GM23338 (cell line): ENCODE data around the gene ZNF579. TPM values are rescaled to one million over a fixed set of nuclear protein-coding genes. Genes with fewer than 3 reads are reported as not detected.

Experiments used
- ATAC-seq: fragments of 200-7000 bp; cut with Tn5 transposase; 3 replicates; pipeline ENCODE4 v1.9.1; 2020
- DNase-seq: peaks from one replicate; pipeline ENCODE4 v3.0.0-alpha.2; 2015; ENCODE audit warnings: low spot score
- H2AFZ ChIP-seq: fragments of 200-600 bp; sonication (generic); 2 replicates; pipeline ENCODE4 v1.8.0; 2016; ENCODE audit warnings: antibody characterized with exemption, mild to moderate bottlenecking, moderate library complexity
- H3F3A ChIP-seq: fragments of 200-600 bp; sonication (generic); replicated peaks from 2 replicates; pipeline ENCODE4 v1.8.0; 2017; ENCODE audit warnings: antibody characterized with exemption, mixed run types, low read depth
- H3K27ac ChIP-seq: fragments of 200-600 bp; sonication (generic); 2 replicates; pipeline ENCODE4 v1.6.1; 2016; ENCODE audit warnings: low read depth
- H3K27me3 ChIP-seq: fragments of 200-600 bp; sonication (generic); 2 replicates; pipeline ENCODE4 v1.8.0; 2016; ENCODE audit warnings: mild to moderate bottlenecking, mixed run types, moderate library complexity; ENCODE audit not compliant: insufficient read depth
- H3K36me3 ChIP-seq: fragments of 200-600 bp; sonication (generic); 2 replicates; pipeline ENCODE4 v1.8.0; 2016; ENCODE audit warnings: mild to moderate bottlenecking; ENCODE audit not compliant: insufficient read depth
- H3K4me1 ChIP-seq: fragments of 200-600 bp; sonication (generic); 2 replicates; pipeline ENCODE4 v1.8.0; 2016; ENCODE audit warnings: mild to moderate bottlenecking, moderate library complexity; ENCODE audit not compliant: insufficient read depth
- H3K4me2 ChIP-seq: fragments of 200-600 bp; sonication (generic); 2 replicates; pipeline ENCODE4 v1.7.1; 2017; ENCODE audit warnings: mixed run types
- H3K4me3 ChIP-seq: fragments of 200-600 bp; sonication (generic); 2 replicates; pipeline ENCODE4 v1.6.1; 2016; ENCODE audit warnings: mixed run types
- H3K79me2 ChIP-seq: fragments of 200-600 bp; sonication (generic); replicated peaks from 2 replicates; pipeline ENCODE4 v1.8.0; 2017; ENCODE audit warnings: mild to moderate bottlenecking; ENCODE audit not compliant: insufficient read depth
- H3K9me2 ChIP-seq: fragments of 200-600 bp; sonication (generic); 2 replicates; pipeline ENCODE4 v1.8.0; 2017; ENCODE audit not compliant: insufficient read depth
- H4K20me1 ChIP-seq: fragments of 200-600 bp; sonication (generic); replicated peaks from 2 replicates; pipeline ENCODE4 v1.8.0; 2017; ENCODE audit warnings: mild to moderate bottlenecking; ENCODE audit not compliant: insufficient read depth
- H3K27ac Mint-ChIP-seq: 2 replicates; pipeline ENCODE4 v1.8.0; 2020; ENCODE audit warnings: inconsistent platforms, mild to moderate bottlenecking, moderate library complexity, mixed read lengths
- H3K27me3 Mint-ChIP-seq: 3 replicates; pipeline ENCODE4 v1.8.0; 2022; ENCODE audit warnings: low read depth, mild to moderate bottlenecking, moderate library complexity, mixed read lengths, inconsistent platforms; ENCODE audit not compliant: insufficient read depth, poor library complexity
- H3K36me3 Mint-ChIP-seq: 3 replicates; pipeline ENCODE4 v1.8.0; 2021; ENCODE audit warnings: low read depth, mild to moderate bottlenecking, inconsistent platforms, moderate library complexity, mixed read lengths
- H3K4me1 Mint-ChIP-seq: 3 replicates; pipeline ENCODE4 v1.8.0; 2020; ENCODE audit warnings: mild to moderate bottlenecking, inconsistent platforms, mixed read lengths
- H3K4me3 Mint-ChIP-seq: 3 replicates; pipeline ENCODE4 v1.8.0; 2021; ENCODE audit warnings: moderate library complexity, mild to moderate bottlenecking, inconsistent platforms, mixed read lengths
- H3K9me3 Mint-ChIP-seq: 3 replicates; pipeline ENCODE4 v1.8.0; 2020; ENCODE audit warnings: moderate library complexity, mild to moderate bottlenecking, inconsistent platforms, mixed read lengths
- CREB1 ChIP-seq: fragments of 250-450 bp; sonication (Bioruptor Pico); IDR thresholded peaks from 2 replicates; pipeline ENCODE4 v1.5.0; 2020; ENCODE audit warnings: low read depth, mild to moderate bottlenecking, moderate library complexity
- CTCF ChIP-seq, 2 experiments: fragments of 200-600 bp in 1 of 2; sonication (generic) in 1 of 2; conservative IDR thresholded peaks; 2 replicates each; pipeline versions ENCODE4 v1.5.1 to v1.6.1; 2016 to 2017; ENCODE audit warnings: antibody characterized with exemption in 2 of 2, low read depth in 2 of 2, mild to moderate bottlenecking in 2 of 2, moderate library complexity in 1 of 2
- ETS1 ChIP-seq: IDR thresholded peaks from 2 replicates; pipeline ENCODE4 v1.6.1; 2016; ENCODE audit warnings: antibody characterized with exemption
- EZH2 ChIP-seq: fragments of 200-600 bp; sonication (generic); IDR thresholded peaks from one replicate; pipeline ENCODE4 v1.8.0; 2017; ENCODE audit warnings: antibody characterized with exemption, mild to moderate bottlenecking, low read depth; ENCODE audit not compliant: unreplicated experiment
- EZH2phosphoT487 ChIP-seq: fragments of 200-600 bp; sonication (generic); IDR thresholded peaks from one replicate; pipeline ENCODE4 v1.8.1; 2018; ENCODE audit warnings: antibody characterized with exemption; ENCODE audit not compliant: unreplicated experiment
- JUNB ChIP-seq: IDR thresholded peaks from one replicate; pipeline ENCODE4 v1.6.1; 2016; ENCODE audit warnings: antibody characterized with exemption; ENCODE audit not compliant: unreplicated experiment
- NANOG ChIP-seq: IDR thresholded peaks from 2 replicates; pipeline ENCODE4 v1.6.1; 2016; ENCODE audit warnings: antibody characterized with exemption, borderline replicate concordance
- POLR2AphosphoS5 ChIP-seq: IDR thresholded peaks from 2 replicates; pipeline ENCODE4 v1.6.1; 2016; ENCODE audit warnings: antibody characterized with exemption, low read depth
- STAT1 ChIP-seq: IDR thresholded peaks from one replicate; pipeline ENCODE4 v1.6.1; 2016; ENCODE audit warnings: antibody characterized with exemption; ENCODE audit not compliant: unreplicated experiment
- ZNF114 ChIP-seq: fragments of 250-450 bp; sonication (Bioruptor Pico); IDR thresholded peaks from 2 replicates; pipeline ENCODE4 v1.5.0; 2020; ENCODE audit warnings: mild to moderate bottlenecking, moderate library complexity
- ZNF331 ChIP-seq: fragments of 250-450 bp; sonication (Bioruptor Pico); IDR thresholded peaks from 2 replicates; pipeline ENCODE4 v1.5.0; 2020; ENCODE audit warnings: low read depth, mild to moderate bottlenecking, moderate library complexity
- ZNF462 ChIP-seq: fragments of 250-450 bp; sonication (Bioruptor Pico); IDR thresholded peaks from 2 replicates; pipeline ENCODE4 v1.5.0; 2020; ENCODE audit warnings: mild to moderate bottlenecking, moderate library complexity
- polyA plus RNA-seq: library from polyadenylated mRNA; unstranded; fragments of >200 nt; fragmentation: Nextera tagmentation; extraction: Ambion mirVana; gene quantifications from 2 replicates; pipeline ENCODE4 v1.2.1, GENCODE V29; 2016
- total RNA-seq: library from RNA; depleted of rRNA; stranded (reverse); fragments of >200 nt; shearing (Covaris generic); gene quantifications from 2 replicates; pipeline ENCODE4 v1.2.3, GENCODE V29; 2014
- TF ChIP-seq, protein P1 (sequence below): IDR thresholded peaks from one replicate; pipeline ENCODE4 v1.6.1; 2018; ENCODE audit warnings: antibody characterized with exemption; ENCODE audit not compliant: unreplicated experiment

The ZNF579 gene
- total and polyA plus RNA-seq, 2 experiments from 2014 or later, result 7.3 to 12.2 TPM

- H3K9me3 Mint-ChIP-seq, result no peaks in the 10 kb centered on the region
- Histone ChIP-seq H3K4me2 (no peak overlapping the region), H4K20me1 (no peaks in the 10 kb centered on the region), H3K4me3 (no peak overlapping the region), H3K79me2 (no peaks in the 10 kb centered on the region), H3K27ac (no peak overlapping the region), H3F3A (no peaks in the 10 kb centered on the region), H3K27me3 (no peaks in the 10 kb centered on the region), H3K36me3 (no peaks in the 10 kb centered on the region), H3K4me1 (no peaks in the 10 kb centered on the region), H2AFZ (no peak overlapping the region), H3K9me2 (no peaks in the 10 kb centered on the region)
- H3K4me1 Mint-ChIP-seq, result peaks cover 4% of the 10 kb centered on the region; the same call in 2 of the 3 replicates
- H3K27me3 Mint-ChIP-seq, result peaks cover 3% of the 10 kb centered on the region
- ATAC-seq, result no peak
- H3K4me3 Mint-ChIP-seq, result no peak overlapping the region
- TF ChIP-seq ETS1 (no peak), ZNF462 (CRISPR knock-in tag) (no peak), ZNF331 (CRISPR knock-in tag) (no peak), ZNF114 (CRISPR knock-in tag) (no peak), POLR2AphosphoS5 (no peak), EZH2phosphoT487 (no peak), STAT1 (no peak), CREB1 (CRISPR knock-in tag) (no peak), NANOG (no peak), EZH2 (no peak), JUNB (no peak), CTCF (conservative IDR thresholded peaks at IDR 0.05; ENCODE audit: low read depth in 2 of 2) (no peak)
- TF ChIP-seq, protein P1, sequence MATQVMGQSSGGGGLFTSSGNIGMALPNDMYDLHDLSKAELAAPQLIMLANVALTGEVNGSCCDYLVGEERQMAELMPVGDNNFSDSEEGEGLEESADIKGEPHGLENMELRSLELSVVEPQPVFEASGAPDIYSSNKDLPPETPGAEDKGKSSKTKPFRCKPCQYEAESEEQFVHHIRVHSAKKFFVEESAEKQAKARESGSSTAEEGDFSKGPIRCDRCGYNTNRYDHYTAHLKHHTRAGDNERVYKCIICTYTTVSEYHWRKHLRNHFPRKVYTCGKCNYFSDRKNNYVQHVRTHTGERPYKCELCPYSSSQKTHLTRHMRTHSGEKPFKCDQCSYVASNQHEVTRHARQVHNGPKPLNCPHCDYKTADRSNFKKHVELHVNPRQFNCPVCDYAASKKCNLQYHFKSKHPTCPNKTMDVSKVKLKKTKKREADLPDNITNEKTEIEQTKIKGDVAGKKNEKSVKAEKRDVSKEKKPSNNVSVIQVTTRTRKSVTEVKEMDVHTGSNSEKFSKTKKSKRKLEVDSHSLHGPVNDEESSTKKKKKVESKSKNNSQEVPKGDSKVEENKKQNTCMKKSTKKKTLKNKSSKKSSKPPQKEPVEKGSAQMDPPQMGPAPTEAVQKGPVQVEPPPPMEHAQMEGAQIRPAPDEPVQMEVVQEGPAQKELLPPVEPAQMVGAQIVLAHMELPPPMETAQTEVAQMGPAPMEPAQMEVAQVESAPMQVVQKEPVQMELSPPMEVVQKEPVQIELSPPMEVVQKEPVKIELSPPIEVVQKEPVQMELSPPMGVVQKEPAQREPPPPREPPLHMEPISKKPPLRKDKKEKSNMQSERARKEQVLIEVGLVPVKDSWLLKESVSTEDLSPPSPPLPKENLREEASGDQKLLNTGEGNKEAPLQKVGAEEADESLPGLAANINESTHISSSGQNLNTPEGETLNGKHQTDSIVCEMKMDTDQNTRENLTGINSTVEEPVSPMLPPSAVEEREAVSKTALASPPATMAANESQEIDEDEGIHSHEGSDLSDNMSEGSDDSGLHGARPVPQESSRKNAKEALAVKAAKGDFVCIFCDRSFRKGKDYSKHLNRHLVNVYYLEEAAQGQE, result no peak
- no peak overlapping the region for H3K27ac Mint-ChIP-seq
- no peak for DNase-seq
- H3K36me3 Mint-ChIP-seq, result no peaks in the 10 kb centered on the region
Observed at GRCh38 chr19:55559684-55560083, 21.0 kb downstream of the ZNF579 start.
